Gastrocnemius medialis (tissue), 4 donors: ENCODE data around the gene STMND1.

Source experiments
- CTCF ChIP-seq, 5 experiments: fragments of 450-650 bp in 3 of 5; fragments of 200-600 bp in 2 of 5; sonication (generic) in 2 of 5; IDR thresholded peaks in 4 of 5; conservative IDR thresholded peaks in 1 of 5; 1 replicate in 4 of 5; 2 replicates in 1 of 5; pipeline ENCODE4 v1.5.1; 2016 to 2019; ENCODE audit warnings: antibody characterized with exemption in 5 of 5, mild to moderate bottlenecking in 3 of 5, moderate library complexity in 3 of 5
- POLR2A ChIP-seq, 2 donors: fragments of 450-650 bp; IDR thresholded peaks; one replicate each; pipeline ENCODE4 v1.6.1; 2017; ENCODE audit warnings: antibody characterized with exemption in 2 of 2, mild to moderate bottlenecking in 2 of 2, moderate library complexity in 2 of 2

DNA sequence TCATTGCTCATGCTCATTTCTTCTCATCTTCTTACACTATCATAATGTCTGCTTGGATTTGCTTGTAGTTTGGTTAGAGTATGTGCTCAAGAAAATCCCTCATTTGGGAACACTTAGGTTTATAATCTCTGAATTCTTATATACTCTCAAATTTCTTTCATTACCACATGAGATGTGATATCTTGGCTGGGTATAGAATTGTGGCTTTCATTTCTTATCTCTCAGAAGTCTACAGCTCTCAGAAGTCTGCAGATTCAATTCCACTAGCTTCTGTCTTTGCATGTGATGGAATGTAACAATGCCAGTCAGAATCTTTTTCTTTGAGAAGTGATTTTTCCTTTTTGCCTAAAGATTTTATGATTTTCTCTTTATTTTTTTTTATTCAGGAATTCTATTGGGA lies 50.9 kb downstream of the STMND1 start:
- TF ChIP-seq CTCF (IDR thresholded peaks at IDR 0.05 in 4 of 5, conservative IDR thresholded peaks at IDR 0.05 in 1 of 5) (no peak), POLR2A (IDR thresholded peaks at IDR 0.05) (no peak)
